Adrenal gland (tissue), 5 donors: Measurements from ENCODE around the gene GMIP.

Experiments used
- CTCF ChIP-seq, 6 experiments: fragments of 450-650 bp in 4 of 6; fragments of 200-600 bp in 2 of 6; sonication (generic) in 1 of 6; IDR thresholded peaks; 1 replicate in 5 of 6; 2 replicates in 1 of 6; pipeline versions ENCODE4 v1.5.1 to v1.8.0; 2016 to 2021; ENCODE audit warnings: antibody characterized with exemption in 6 of 6, mild to moderate bottlenecking in 2 of 6, moderate library complexity in 1 of 6
- POLR2A ChIP-seq, 2 donors: fragments of 450-650 bp; IDR thresholded peaks; one replicate each; pipeline ENCODE4 v1.6.1; 2017; ENCODE audit warnings: antibody characterized with exemption in 2 of 2, mild to moderate bottlenecking in 2 of 2, moderate library complexity in 1 of 2
- donor health status: DM: no; HTN: no; CAD: no.

GRCh38 chr19:19587771-19588170, 55.7 kb downstream of the GMIP start:
- TF ChIP-seq CTCF (IDR thresholded peaks at IDR 0.05), result no peak
- no peak for TF ChIP-seq POLR2A (IDR thresholded peaks at IDR 0.05)
